Upper lobe of left lung (tissue), 6 donors: ENCODE measurements around the gene MTCL1. TPM values are rescaled to one million over a fixed set of nuclear protein-coding genes. Genes with fewer than 3 reads are reported as not detected.

ENCODE experiments used
- ATAC-seq, 2 donors: fragments of 200-7000 bp; cut with Tn5 transposase; one replicate each; pipeline ENCODE4 v1.9.1; 2022; ENCODE audit warnings: mild to moderate bottlenecking in 2 of 2, moderate library complexity in 2 of 2; ENCODE audit not compliant: low FRiP score in 2 of 2
- DNase-seq, 2 donors: peaks; one replicate each; pipeline ENCODE4 v3.0.0-alpha.2; 2019 to 2020
- H3K27ac ChIP-seq, 4 donors: fragments of 200-600 bp; sonication (generic); one replicate each; pipeline ENCODE4 v1.5.1; 2016 to 2019
- H3K27me3 ChIP-seq, 4 donors: fragments of 200-600 bp; sonication (generic); one replicate each; pipeline ENCODE4 v1.5.1; 2017 to 2019
- H3K36me3 ChIP-seq, 4 donors: fragments of 200-600 bp; sonication (generic); one replicate each; pipeline ENCODE4 v1.5.1; 2016 to 2019
- H3K4me1 ChIP-seq, 4 donors: fragments of 200-600 bp; sonication (generic); one replicate each; pipeline ENCODE4 v1.5.1; 2018 to 2019
- H3K4me3 ChIP-seq, 4 donors: fragments of 200-600 bp; sonication (generic); one replicate each; pipeline ENCODE4 v1.5.1; 2017 to 2019; ENCODE audit warnings: mild to moderate bottlenecking in 2 of 4, moderate library complexity in 1 of 4
- H3K9me3 ChIP-seq, 4 donors: fragments of 200-600 bp; sonication (generic); one replicate each; pipeline ENCODE4 v1.5.1; 2018 to 2019
- CTCF ChIP-seq, 6 experiments: fragments of 450-650 bp in 4 of 6; fragments of 200-600 bp in 2 of 6; sonication (generic) in 2 of 6; IDR thresholded peaks; one replicate each; pipeline ENCODE4 v1.5.1; 2016 to 2019; ENCODE audit warnings: antibody characterized with exemption in 6 of 6
- EP300 ChIP-seq, 4 donors: sonication (generic); formaldehyde crosslinking; IDR thresholded peaks; one replicate each; pipeline ENCODE4 v1.5.1; 2017; ENCODE audit warnings: antibody characterized with exemption in 4 of 4, control low read depth in 2 of 4
- POLR2A ChIP-seq, 4 donors: fragments of 450-650 bp; IDR thresholded peaks; one replicate each; pipeline ENCODE4 v1.5.1; 2016 to 2017; ENCODE audit warnings: antibody characterized with exemption in 4 of 4, mild to moderate bottlenecking in 2 of 4
- POLR2AphosphoS5 ChIP-seq, 2 donors: sonication (generic); formaldehyde crosslinking; IDR thresholded peaks; one replicate each; pipeline ENCODE4 v1.5.1; 2017; ENCODE audit warnings: antibody characterized with exemption in 2 of 2
- WGBS, 2 donors: methylation state at CpG; one replicate each; pipeline ENCODE4 v1.1.5; 2017 to 2018; 5-methylcytosine and 5-hydroxymethylcytosine counted together
- total RNA-seq, 6 donors: library from RNA; depleted of rRNA in 4 of 6; stranded (reverse); fragments of >200 nt in 4 of 6; gene quantifications; one replicate each; pipeline versions ENCODE4 v1.1.0 to v1.2.1, GENCODE V29; 2016 to 2021
- donor health status: DM: no; HTN: no; CAD: no; lungs with moderate emphysema.
- donor health status: DM: no; HTN: yes; CAD: no; lungs with severe emphysema.

Gene MTCL1
- total RNA-seq, 6 donors from 2014 or later: 4.5 to 17.9 (median 8.1) TPM

DNA sequence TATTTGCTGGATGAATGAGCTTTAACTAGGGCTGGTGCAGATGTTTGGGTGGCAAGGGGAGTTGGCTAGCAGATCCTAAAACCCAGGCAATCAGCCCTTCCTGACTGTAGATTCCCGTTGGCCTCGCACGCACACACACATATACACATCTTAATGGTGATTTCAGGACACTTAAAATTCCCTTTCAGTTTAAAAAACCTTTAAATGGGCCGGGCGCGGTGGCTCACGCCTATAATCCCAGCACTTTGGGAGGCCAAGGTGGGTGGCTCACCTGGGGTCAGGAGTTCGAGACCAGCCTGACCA lies 19.5 kb upstream of the MTCL1 start:
- Histone ChIP-seq H3K36me3 (no peaks in the 10 kb centered on the region), H3K27ac (no peak overlapping the region), H3K9me3 (no peaks in the 10 kb centered on the region), H3K27me3 (no peaks in the 10 kb centered on the region), H3K4me1 (no peaks in the 10 kb centered on the region), H3K4me3 (no peak overlapping the region)
- TF ChIP-seq CTCF (IDR thresholded peaks at IDR 0.05) (no peak), EP300 (IDR thresholded peaks at IDR 0.05) (no peak), POLR2AphosphoS5 (IDR thresholded peaks at IDR 0.05) (no peak), POLR2A (IDR thresholded peaks at IDR 0.05) (no peak)
- ATAC-seq (no peak), DNase-seq (no peak)
- WGBS, 2 donors: 92 to 94% methylated on average over 8 of the region's 8 CpGs

- Histone ChIP-seq H3K4me3 (no peak overlapping the region), H3K4me1 (no peaks in the 10 kb centered on the region), H3K27ac (no peak overlapping the region), H3K27me3 (no peaks in the 10 kb centered on the region), H3K36me3 (no peaks in the 10 kb centered on the region), H3K9me3 (no peaks in the 10 kb centered on the region)
- DNase-seq: no peak
- TF ChIP-seq EP300 (IDR thresholded peaks at IDR 0.05): no peak
- no peak for TF ChIP-seq POLR2AphosphoS5 (IDR thresholded peaks at IDR 0.05)
- no peak for TF ChIP-seq CTCF (IDR thresholded peaks at IDR 0.05)
- TF ChIP-seq POLR2A (IDR thresholded peaks at IDR 0.05): no peak
- ATAC-seq: no peak
- WGBS, 2 donors: 72 to 73% methylated on average over 6 of the region's 6 CpGs
Measured at GRCh38 chr18:8686611-8687010, 18.7 kb upstream of the MTCL1 start.

- no peaks in the 10 kb centered on the region for H3K9me3 ChIP-seq
- 76 to 77% methylated on average over 8 of the region's 8 CpGs for WGBS, 2 donors
- H3K27ac ChIP-seq: no peak overlapping the region
- no peaks in the 10 kb centered on the region for H3K4me1 ChIP-seq
- ATAC-seq: no peak
- H3K4me3 ChIP-seq: no peak overlapping the region
- no peak for DNase-seq
- H3K36me3 ChIP-seq: no peaks in the 10 kb centered on the region
- H3K27me3 ChIP-seq: no peaks in the 10 kb centered on the region
- TF ChIP-seq POLR2A (IDR thresholded peaks at IDR 0.05) (no peak), POLR2AphosphoS5 (IDR thresholded peaks at IDR 0.05) (no peak), CTCF (IDR thresholded peaks at IDR 0.05) (no peak), EP300 (IDR thresholded peaks at IDR 0.05) (no peak)
Measured at GRCh38 chr18:8688216-8688800, 17.0 kb upstream of the MTCL1 start.

GRCh38 chr18:8688816-8689215 lies 16.5 kb upstream of the MTCL1 start:
- no peaks in the 10 kb centered on the region for H3K4me1 ChIP-seq
- H3K27ac ChIP-seq: no peak overlapping the region
- 89 to 91% methylated on average over 8 of the region's 8 CpGs for WGBS, 2 donors
- TF ChIP-seq POLR2AphosphoS5 (IDR thresholded peaks at IDR 0.05): no peak
- TF ChIP-seq POLR2A (IDR thresholded peaks at IDR 0.05): no peak
- no peak for TF ChIP-seq EP300 (IDR thresholded peaks at IDR 0.05)
- no peak for TF ChIP-seq CTCF (IDR thresholded peaks at IDR 0.05)
- H3K27me3 ChIP-seq: no peaks in the 10 kb centered on the region
- H3K4me3 ChIP-seq: no peak overlapping the region
- ATAC-seq (no peak), DNase-seq (no peak)
- no peaks in the 10 kb centered on the region for H3K36me3 ChIP-seq
- H3K9me3 ChIP-seq: no peaks in the 10 kb centered on the region

GRCh38 chr18:8689517-8689916 lies 15.8 kb upstream of the MTCL1 start:
- no peaks in the 10 kb centered on the region for H3K27me3 ChIP-seq
- no peaks in the 10 kb centered on the region for H3K36me3 ChIP-seq
- H3K4me3 ChIP-seq: no peak overlapping the region
- no peak for TF ChIP-seq CTCF (IDR thresholded peaks at IDR 0.05)
- TF ChIP-seq EP300 (IDR thresholded peaks at IDR 0.05): no peak
- TF ChIP-seq POLR2A (IDR thresholded peaks at IDR 0.05): no peak
- no peak overlapping the region for H3K27ac ChIP-seq
- DNase-seq (no peak), ATAC-seq (no peak)
- no peaks in the 10 kb centered on the region for H3K4me1 ChIP-seq
- no peaks in the 10 kb centered on the region for H3K9me3 ChIP-seq
- WGBS, 2 donors: 83 to 88% methylated on average over 13 of the region's 13 CpGs
